ENCODE data around the gene COA1.
"Not testable (repeated sequence)": the region's sequence is repeated elsewhere in the genome, so short reads cannot be mapped to it uniquely, and the experiment has no call there.

COA1 gene

DNA sequence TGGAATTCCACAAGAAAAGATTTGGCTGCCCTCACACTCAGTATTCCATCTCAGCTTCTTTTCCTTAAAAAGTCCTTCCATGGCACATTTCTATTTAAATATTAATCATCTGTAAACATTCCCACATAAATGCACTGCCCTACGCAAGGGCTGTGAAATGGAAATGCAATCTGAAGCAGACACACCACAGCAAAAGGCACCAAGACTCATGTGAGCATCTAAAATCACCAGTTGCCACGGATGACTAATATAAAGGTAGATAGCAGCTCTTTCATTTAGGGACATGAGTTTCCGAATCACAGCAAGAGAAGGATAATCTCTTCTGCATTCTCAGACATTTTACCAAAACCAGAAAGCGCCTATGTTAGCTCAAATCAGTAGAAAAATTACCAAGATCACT is 31.6 kb downstream of the COA1 start:
- no peak for TF ChIP-seq ZNF274 (IDR thresholded peaks at IDR 0.05; ENCODE audit: low read depth, low read length)

GRCh38 chr7:43695365-43695764 is 34.0 kb downstream of the COA1 start:
- H3K4me3 ChIP-seq (ENCODE audit: low read length): no peak overlapping the region
- no peak for TF ChIP-seq ZNF274 (IDR thresholded peaks at IDR 0.05; ENCODE audit: low read depth, low read length)

More for the DNA sequence above, 31.6 kb downstream of the COA1 start:
- no peak overlapping the region for H3K4me3 ChIP-seq (ENCODE audit: low read length)

DNA sequence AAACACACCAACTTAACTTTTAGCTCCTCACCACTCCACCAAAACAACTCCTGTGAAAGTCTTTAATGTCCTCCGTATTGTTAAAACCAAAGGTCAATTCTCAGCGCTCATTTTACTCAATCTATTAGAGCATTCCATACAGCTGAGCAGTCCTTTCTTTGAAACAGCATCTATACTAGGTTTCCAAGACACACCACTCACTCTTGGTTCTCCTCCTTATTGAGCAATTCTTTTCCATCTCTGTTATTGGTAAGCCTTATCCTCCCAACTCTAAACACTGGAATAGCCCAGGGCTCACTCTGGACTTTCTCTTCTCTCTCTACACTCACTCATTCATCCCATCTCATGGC is 34.9 kb downstream of the COA1 start:
- H3K4me3 ChIP-seq (ENCODE audit: low read length): no peak overlapping the region
- TF ChIP-seq ZNF274 (IDR thresholded peaks at IDR 0.05; ENCODE audit: low read depth, low read length): no peak

- no peak for TF ChIP-seq ZNF274 (IDR thresholded peaks at IDR 0.05; ENCODE audit: low read depth, low read length)
- H3K4me3 ChIP-seq (ENCODE audit: low read length): no peak overlapping the region
Observed at GRCh38 chr7:43693687-43694398, 35.5 kb downstream of the COA1 start.

DNA sequence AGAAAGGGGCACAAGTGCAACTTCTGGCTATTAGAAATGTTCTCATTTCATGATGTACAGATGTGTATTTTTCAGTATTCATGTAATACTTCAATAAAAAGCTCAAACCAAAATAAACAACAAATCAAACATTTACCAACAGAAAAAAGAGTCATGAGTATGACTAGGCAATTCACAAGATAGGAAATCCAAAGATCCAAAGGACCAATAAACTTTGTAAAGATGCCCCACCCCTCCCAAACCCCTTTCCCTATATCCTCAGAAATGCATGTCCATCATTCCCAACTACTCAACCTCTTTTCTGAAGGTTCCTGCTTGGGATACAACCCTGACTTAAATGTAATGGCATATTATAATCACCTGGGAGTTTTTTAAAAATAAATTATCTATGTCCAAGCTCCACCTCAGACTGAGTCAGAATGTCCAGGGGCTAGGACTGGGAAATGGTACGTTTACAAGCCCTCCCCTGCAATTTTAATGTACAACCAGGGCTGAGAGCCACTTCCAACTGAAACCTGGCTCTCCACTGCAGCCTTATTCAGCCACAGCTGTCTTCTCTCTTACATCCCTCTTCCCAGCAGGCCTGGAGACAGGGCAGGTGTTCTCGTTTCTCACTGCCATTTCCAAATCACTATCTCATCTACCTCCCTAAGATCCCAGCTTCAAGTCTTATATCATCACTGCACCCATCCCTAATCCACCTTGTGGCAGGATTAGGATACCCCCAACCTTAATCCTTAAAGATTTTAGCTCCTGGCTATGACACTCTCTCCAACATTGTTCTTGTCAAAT is 36.5 kb downstream of the COA1 start:
- no peak for TF ChIP-seq ZNF274 (IDR thresholded peaks at IDR 0.05; ENCODE audit: low read depth, low read length)

GRCh38 chr7:43691611-43692010 is 37.7 kb downstream of the COA1 start:
- no peak for TF ChIP-seq ZNF274 (IDR thresholded peaks at IDR 0.05; ENCODE audit: low read depth, low read length)

More for the DNA sequence above, 36.5 kb downstream of the COA1 start:
- H3K4me3 ChIP-seq (ENCODE audit: low read length): no peak overlapping the region

DNA sequence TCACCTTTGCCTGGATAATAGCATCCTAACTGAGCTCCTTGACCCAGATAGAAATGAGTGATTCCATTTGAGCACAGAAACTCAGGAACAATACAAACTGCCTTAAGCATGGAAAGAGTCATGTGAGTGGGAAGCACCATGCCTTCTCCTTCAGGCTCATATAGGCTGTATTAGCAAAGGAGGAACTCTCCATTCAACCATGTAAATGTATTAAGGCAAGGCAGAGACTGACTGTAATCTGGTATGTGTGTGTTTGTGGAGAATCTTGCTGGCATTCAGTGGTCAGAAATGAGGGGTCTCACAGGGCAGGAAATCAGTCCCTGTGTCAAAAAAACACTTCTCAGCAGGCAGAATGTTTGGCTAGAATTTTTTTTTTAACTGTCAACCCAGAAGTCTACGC is 40.2 kb downstream of the COA1 start:
- no peak overlapping the region for H3K4me3 ChIP-seq (ENCODE audit: low read length)
- no peak for TF ChIP-seq ZNF274 (IDR thresholded peaks at IDR 0.05; ENCODE audit: low read depth, low read length)

More at GRCh38 chr7:43691611-43692010, 37.7 kb downstream of the COA1 start:
- no peak overlapping the region for H3K4me3 ChIP-seq (ENCODE audit: low read length)

GRCh38 chr7:43687866-43688265 is 41.5 kb downstream of the COA1 start:
- not testable (repeated sequence) for H3K4me3 ChIP-seq (ENCODE audit: low read length)

- H3K4me3 ChIP-seq (ENCODE audit: low read length): no peak overlapping the region
- TF ChIP-seq ZNF274 (IDR thresholded peaks at IDR 0.05; ENCODE audit: low read depth, low read length): no peak
Observed at GRCh38 chr7:43686991-43687390, 42.3 kb downstream of the COA1 start.

DNA sequence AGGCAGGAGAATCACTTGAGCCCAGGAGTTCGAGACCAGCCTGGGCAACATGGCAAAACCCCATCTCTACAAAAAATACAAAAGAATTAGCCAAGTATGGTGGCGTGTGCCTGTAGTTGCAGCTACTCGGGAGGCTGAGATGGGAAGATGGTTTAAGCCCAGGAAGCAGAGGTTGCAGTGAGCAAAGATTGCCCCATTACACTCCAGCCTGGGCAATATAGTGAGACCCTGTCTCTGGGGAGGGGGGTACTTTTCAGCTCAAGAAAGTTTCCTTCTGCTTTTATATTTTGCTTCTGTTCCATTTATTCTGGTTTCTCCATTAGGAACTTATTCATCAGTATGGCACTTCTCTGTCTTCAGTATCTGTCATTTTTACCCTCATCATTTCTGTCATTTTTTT is 48.6 kb downstream of the COA1 start:
- no peak overlapping the region for H3K4me3 ChIP-seq (ENCODE audit: low read length)
- TF ChIP-seq ZNF274 (IDR thresholded peaks at IDR 0.05; ENCODE audit: low read depth, low read length): no peak

DNA sequence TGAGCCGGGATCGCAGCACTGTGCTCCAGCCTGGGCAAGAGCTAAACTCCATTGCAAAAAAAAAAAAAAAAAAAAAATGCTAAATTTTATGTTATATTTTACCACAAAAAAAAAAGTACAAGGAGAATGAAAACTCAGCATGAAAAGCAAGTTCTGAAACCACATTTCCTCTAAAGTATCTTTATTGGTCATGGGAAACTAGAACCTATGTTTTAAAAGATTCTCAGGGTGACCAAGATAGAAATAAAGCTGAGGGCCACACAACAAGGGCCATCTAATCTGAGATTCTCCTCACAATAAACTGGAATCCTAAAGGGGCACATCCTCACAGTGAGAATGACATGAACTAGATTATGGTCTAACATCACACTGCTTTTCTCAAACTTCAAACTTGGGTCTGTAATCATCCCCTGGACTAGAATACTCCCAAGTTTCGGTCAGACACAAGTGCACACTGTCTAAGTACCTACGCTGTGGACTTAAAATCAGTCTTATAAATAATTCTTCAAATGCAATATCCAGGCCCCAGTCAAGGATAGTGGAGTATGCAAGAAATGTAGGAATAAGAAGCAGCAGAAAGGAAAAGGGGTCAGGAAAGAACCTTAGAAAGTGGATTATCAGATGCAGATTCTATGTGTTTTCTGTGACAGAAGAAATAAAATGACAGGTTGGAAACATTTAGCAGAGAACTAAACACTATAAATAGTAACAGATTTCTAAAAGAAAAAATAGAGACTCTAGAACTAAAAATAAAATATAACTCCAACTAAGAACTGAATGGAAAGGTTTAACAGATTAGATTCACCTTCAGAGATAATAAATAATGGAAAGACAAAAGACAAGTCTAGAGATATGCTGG is 49.9 kb downstream of the COA1 start:
- H3K4me3 ChIP-seq (ENCODE audit: low read length): no peak overlapping the region
- TF ChIP-seq ZNF274 (IDR thresholded peaks at IDR 0.05; ENCODE audit: low read depth, low read length): no peak

- no peak for TF ChIP-seq ZNF274 (IDR thresholded peaks at IDR 0.05; ENCODE audit: low read depth, low read length)
- no peak overlapping the region for H3K4me3 ChIP-seq (ENCODE audit: low read length)
Observed at GRCh38 chr7:43678315-43678714, 51.0 kb downstream of the COA1 start.

DNA sequence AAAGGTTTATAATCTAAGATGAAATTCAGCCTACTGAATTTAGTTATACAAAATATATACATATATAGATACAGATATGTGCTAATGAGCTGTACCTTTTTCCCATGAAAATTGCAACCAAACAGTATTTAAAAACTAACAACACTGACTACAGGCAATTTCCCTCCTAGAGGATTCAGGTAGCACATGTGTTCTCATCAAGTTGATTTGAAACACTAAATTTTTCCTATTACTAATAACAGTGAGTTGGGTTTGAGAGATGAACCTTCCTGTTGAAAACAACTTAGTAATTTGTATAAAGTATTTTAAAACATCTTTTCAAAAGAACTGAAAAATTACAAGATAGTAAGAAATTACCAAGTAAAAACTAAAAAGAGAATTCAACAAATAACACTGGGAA is 51.5 kb downstream of the COA1 start:
- no peak for TF ChIP-seq ZNF274 (IDR thresholded peaks at IDR 0.05; ENCODE audit: low read depth, low read length)
- H3K4me3 ChIP-seq (ENCODE audit: low read length): no peak overlapping the region

DNA sequence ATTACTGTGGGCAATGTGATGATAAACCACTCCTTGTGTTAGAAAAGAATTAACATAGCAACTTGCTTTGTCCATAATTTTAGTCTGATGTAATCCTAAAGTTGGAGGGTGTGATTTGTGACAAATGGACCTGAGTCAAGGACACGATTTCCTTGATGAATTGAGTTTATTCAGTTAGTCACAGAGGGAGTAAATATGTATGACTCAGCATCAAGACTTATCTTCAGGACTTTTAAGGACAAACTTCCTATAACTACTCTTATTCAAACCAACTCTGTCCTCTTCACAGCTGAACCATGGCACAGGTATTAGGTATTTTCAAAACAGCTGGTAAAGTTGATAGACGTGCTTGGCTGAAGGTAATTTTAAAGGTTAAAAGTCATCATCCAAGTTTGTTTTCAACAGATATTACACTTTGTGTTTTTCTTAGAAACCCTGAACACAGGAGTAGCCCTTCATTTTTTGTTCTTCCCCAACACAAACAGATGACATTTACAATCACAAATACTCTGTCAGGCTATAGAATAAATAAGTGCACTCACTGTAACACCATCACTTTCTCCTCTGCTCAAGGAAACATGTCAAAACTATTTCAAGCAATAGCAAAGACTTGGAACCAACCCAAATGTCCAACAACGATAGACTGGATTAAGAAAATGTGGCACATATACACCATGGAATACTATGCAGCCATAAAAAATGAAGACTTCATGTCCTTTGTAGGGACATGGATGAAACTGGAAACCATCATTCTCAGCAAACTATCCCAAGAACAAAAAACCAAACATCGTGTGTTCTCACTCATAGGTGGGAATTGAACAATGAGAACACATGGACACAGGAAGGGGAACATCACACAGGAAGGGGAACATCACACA is 54.5 kb downstream of the COA1 start:
- H3K4me3 ChIP-seq (ENCODE audit: low read length): no peak overlapping the region
- no peak for TF ChIP-seq ZNF274 (IDR thresholded peaks at IDR 0.05; ENCODE audit: low read depth, low read length)

- not testable (repeated sequence) for H3K4me3 ChIP-seq (ENCODE audit: low read length)
Observed at GRCh38 chr7:43673243-43673976, 55.9 kb downstream of the COA1 start.
